PC-9 (cell line): ENCODE results near the gene KIFBP. TPM values are rescaled to one million over a fixed set of nuclear protein-coding genes. Genes with fewer than 3 reads are reported as not detected.
A peak's percentile ranks its signal among the peaks of the same experiment; 100 is the strongest.

Experiments
- BruUV-seq: library from RNA; stranded (reverse); fragments of 400-500 nt; replicated peaks from 2 replicates; lab custom pipeline; 2021; lab: Mats Ljungman, UMichigan
- CTCF ChIA-PET: fragments of 300-600 bp; sonication (Branson Sonifier 250); formaldehyde crosslinking; loops from one replicate; lab custom pipeline; 2022; ENCODE audit warnings: antibody characterized with exemption; lab: Charles Lee
- POLR2A ChIA-PET: fragments of 300-600 bp; sonication (Branson Sonifier 250); formaldehyde crosslinking; loops from one replicate; lab custom pipeline; 2022; ENCODE audit warnings: antibody characterized with exemption; ENCODE audit not compliant: unreplicated experiment; lab: Charles Lee
- DNase-seq, 2 experiments: peaks; one replicate each; pipeline versions ENCODE4 v3.0.0 to v3.0.0-alpha.2; 2015 to 2022; ENCODE audit warnings: mixed read lengths in 1 of 2
- H2AFZ ChIP-seq: fragments of 200-600 bp; sonication (generic); 2 replicates; pipeline ENCODE4 v1.8.1; 2017; ENCODE audit warnings: antibody characterized with exemption
- H3F3A ChIP-seq: fragments of 200-600 bp; sonication (generic); 2 replicates; pipeline ENCODE4 v1.8.1; 2017; ENCODE audit warnings: antibody characterized with exemption, mild to moderate bottlenecking, low read depth; ENCODE audit not compliant: insufficient read depth
- H3K27ac ChIP-seq: fragments of 200-600 bp; sonication (generic); 2 replicates; pipeline ENCODE4 v1.6.1; 2016; ENCODE audit warnings: mixed run types
- H3K27me3 ChIP-seq: fragments of 200-600 bp; sonication (generic); 2 replicates; pipeline ENCODE4 v1.6.1; 2016; ENCODE audit warnings: low read depth, mixed run types; ENCODE audit not compliant: insufficient read depth
- H3K36me3 ChIP-seq: fragments of 200-600 bp; sonication (generic); 2 replicates; pipeline ENCODE4 v1.6.1; 2016; ENCODE audit warnings: low read depth, mixed run types
- H3K4me1 ChIP-seq: fragments of 200-600 bp; sonication (generic); replicated peaks from 2 replicates; pipeline ENCODE4 v1.6.1; 2016; ENCODE audit warnings: mixed run types; ENCODE audit not compliant: insufficient read depth
- H3K4me2 ChIP-seq: fragments of 200-600 bp; sonication (generic); 2 replicates; pipeline ENCODE4 v1.6.1; 2017; ENCODE audit warnings: mixed run types
- H3K4me3 ChIP-seq: fragments of 200-600 bp; sonication (generic); 2 replicates; pipeline ENCODE4 v1.6.1; 2016; ENCODE audit warnings: mixed run types
- H3K79me2 ChIP-seq: fragments of 200-600 bp; sonication (generic); 2 replicates; pipeline ENCODE4 v1.6.1; 2017; ENCODE audit warnings: low read depth, mixed run types
- H3K9me2 ChIP-seq: fragments of 200-600 bp; sonication (generic); 2 replicates; pipeline ENCODE4 v1.8.1; 2017; ENCODE audit warnings: mild to moderate bottlenecking; ENCODE audit not compliant: insufficient read depth
- H3K9me3 ChIP-seq: fragments of 200-600 bp; sonication (generic); 2 replicates; pipeline ENCODE4 v1.8.1; 2016; ENCODE audit warnings: low read depth; ENCODE audit not compliant: insufficient read depth
- H4K20me1 ChIP-seq: fragments of 200-600 bp; sonication (generic); 2 replicates; pipeline ENCODE4 v1.8.1; 2017; ENCODE audit not compliant: insufficient read depth
- EZH2 ChIP-seq: fragments of 200-600 bp; sonication (generic); IDR thresholded peaks from 2 replicates; pipeline ENCODE4 v1.8.0; 2017; ENCODE audit warnings: antibody characterized with exemption, low read depth
- intact Hi-C: fragments of 100-400 bp; cut with micrococcal nuclease; formaldehyde crosslinking; loops from one replicate; pipeline ENCODE4 v1.10.0; 2022; ENCODE audit not compliant: unreplicated experiment
- total RNA-seq: library from RNA; stranded (reverse); gene quantifications from 2 replicates; pipeline ENCODE4 v1.2.3, GENCODE V29; 2021
- TF ChIP-seq, protein P1 (sequence below): fragments of 200-600 bp; sonication (generic); conservative IDR thresholded peaks from 2 replicates; pipeline ENCODE4 v1.6.1; 2017; ENCODE audit warnings: mixed run types, antibody characterized with exemption, mild to moderate bottlenecking, moderate library complexity

KIFBP gene
- total RNA-seq, 1 experiment from 2014 or later: 30.1 TPM

DNA sequence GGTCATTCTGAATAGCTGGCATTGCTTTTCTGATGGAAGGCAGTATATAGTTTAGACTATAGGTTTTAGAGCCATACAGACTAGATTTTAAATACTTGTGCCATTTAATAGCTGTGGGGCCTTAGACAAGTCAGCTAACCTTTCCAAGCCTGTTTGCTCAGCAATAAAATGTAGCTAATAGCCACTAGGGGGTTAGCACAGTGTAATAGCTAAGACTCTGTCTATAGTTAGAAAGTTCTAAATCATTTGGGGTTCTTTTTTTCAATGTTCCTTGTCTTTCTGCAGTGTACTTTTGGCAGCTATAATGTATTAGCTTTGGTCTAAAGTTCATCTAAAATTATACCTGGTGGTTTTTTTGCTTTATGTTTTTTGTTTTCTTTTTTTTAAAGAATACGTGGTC, 7.5 kb upstream of the KIFBP start:
- BruUV-seq: no TSS peak

DNA sequence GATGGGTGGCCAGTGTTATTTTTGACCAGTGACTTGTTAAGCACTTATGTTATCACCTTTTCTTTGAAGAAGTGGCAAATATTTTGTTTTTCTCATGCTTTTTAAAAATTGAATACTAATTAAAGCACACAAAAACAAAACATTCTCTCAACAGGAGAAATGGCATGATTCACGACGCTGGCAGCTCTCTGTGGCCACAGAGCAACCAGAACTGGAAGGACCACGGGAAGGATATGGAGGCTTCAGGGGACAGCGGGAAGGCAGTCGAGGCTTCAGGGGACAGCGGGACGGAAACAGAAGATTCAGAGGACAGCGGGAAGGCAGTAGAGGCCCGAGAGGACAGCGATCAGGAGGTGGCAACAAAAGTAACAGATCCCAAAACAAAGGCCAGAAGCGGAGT, 6.2 kb upstream of the KIFBP start:
- no TSS peak for BruUV-seq
- Histone ChIP-seq H4K20me1 (peaks cover 61% of the 10 kb centered on the region), H3K4me2 (no peak overlapping the region), H3K4me1 (no peaks in the 10 kb centered on the region), H3K27me3 (no peaks in the 10 kb centered on the region), H2AFZ (no peak overlapping the region), H3K9me3 (no peaks in the 10 kb centered on the region), H3K9me2 (no peaks in the 10 kb centered on the region), H3K79me2 (no peaks in the 10 kb centered on the region), H3K4me3 (no peak overlapping the region), H3K27ac (no peak overlapping the region), H3F3A (peaks cover 94% of the 10 kb centered on the region), H3K36me3 (peaks cover 56% of the 10 kb centered on the region)
- no peak for DNase-seq
- TF ChIP-seq, protein P1, sequence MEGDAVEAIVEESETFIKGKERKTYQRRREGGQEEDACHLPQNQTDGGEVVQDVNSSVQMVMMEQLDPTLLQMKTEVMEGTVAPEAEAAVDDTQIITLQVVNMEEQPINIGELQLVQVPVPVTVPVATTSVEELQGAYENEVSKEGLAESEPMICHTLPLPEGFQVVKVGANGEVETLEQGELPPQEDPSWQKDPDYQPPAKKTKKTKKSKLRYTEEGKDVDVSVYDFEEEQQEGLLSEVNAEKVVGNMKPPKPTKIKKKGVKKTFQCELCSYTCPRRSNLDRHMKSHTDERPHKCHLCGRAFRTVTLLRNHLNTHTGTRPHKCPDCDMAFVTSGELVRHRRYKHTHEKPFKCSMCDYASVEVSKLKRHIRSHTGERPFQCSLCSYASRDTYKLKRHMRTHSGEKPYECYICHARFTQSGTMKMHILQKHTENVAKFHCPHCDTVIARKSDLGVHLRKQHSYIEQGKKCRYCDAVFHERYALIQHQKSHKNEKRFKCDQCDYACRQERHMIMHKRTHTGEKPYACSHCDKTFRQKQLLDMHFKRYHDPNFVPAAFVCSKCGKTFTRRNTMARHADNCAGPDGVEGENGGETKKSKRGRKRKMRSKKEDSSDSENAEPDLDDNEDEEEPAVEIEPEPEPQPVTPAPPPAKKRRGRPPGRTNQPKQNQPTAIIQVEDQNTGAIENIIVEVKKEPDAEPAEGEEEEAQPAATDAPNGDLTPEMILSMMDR: no peak
- no peak for TF ChIP-seq EZH2
- ChIA-PET POLR2A (no interaction called here), CTCF (no interaction called here)
- intact Hi-C loops: no loop called here

More for the DNA sequence above, 7.5 kb upstream of the KIFBP start:
- Histone ChIP-seq H2AFZ (no peak overlapping the region), H3K4me3 (no peak overlapping the region), H3K27me3 (no peaks in the 10 kb centered on the region), H3K36me3 (peaks cover 66% of the 10 kb centered on the region), H3K9me3 (no peaks in the 10 kb centered on the region), H3K27ac (no peak overlapping the region), H3K79me2 (no peaks in the 10 kb centered on the region), H3K9me2 (no peaks in the 10 kb centered on the region), H3K4me2 (no peak overlapping the region), H3F3A (peaks cover 88% of the 10 kb centered on the region), H3K4me1 (no peaks in the 10 kb centered on the region), H4K20me1 (peaks cover 66% of the 10 kb centered on the region)
- TF ChIP-seq, protein P1: peak; percentile 42; the same call in 1 of the 2 replicates
- no peak for TF ChIP-seq EZH2
- intact Hi-C loops: no loop called here
- CTCF ChIA-PET: interaction anchor here (0.5 kb wide), 1 partner anchor 593 kb away, joined by 16 read pairs; no protein-coding TSS in a partner anchor
- DNase-seq: no peak
- POLR2A ChIA-PET: no interaction called here

DNA sequence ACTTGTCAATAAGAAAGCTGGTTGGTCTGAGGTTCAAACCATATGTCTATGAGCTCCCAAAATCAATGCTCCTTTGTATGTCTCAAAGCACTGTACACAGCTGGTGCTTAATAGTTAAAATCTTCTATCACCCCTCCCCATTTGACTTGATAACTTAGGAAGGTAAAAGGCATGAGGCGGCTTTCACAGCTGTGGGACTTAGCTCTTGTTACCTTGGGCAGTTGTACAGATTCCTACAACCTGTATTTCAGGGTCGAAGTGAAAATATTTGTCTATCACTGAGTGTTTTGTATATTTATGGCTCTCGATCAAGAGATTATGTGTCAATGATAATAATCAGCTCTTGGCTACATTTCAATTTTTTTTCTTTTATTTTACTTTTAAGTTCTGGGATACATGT, 992 bp upstream of the KIFBP start:
- peaks cover 58% of the 10 kb centered on the region for H3F3A ChIP-seq
- no peak for DNase-seq
- ChIA-PET POLR2A (interaction anchor here (0.5 kb wide), 1 partner anchor 361 kb away, joined by 7 read pairs; no protein-coding TSS in a partner anchor), CTCF (interaction anchor here (0.6 kb wide), 1 partner anchor 168 kb away, joined by 4 read pairs; no protein-coding TSS in a partner anchor)
- H3K79me2 ChIP-seq: peaks cover 36% of the 10 kb centered on the region
- TF ChIP-seq, protein P1: no peak
- no peak for TF ChIP-seq EZH2
- H3K36me3 ChIP-seq: peaks cover 20% of the 10 kb centered on the region; the same call in 1 of the 2 replicates
- H3K9me2 ChIP-seq: no peaks in the 10 kb centered on the region
- no peaks in the 10 kb centered on the region for H3K9me3 ChIP-seq
- H3K4me2 ChIP-seq: peak overlapping the region; percentile 76
- H3K4me1 ChIP-seq: peaks cover 19% of the 10 kb centered on the region
- H2AFZ ChIP-seq: no peak overlapping the region
- H3K27me3 ChIP-seq: no peaks in the 10 kb centered on the region
- H4K20me1 ChIP-seq: peaks cover 24% of the 10 kb centered on the region
- H3K4me3 ChIP-seq: no peak overlapping the region
- no TSS peak for BruUV-seq
- no peak overlapping the region for H3K27ac ChIP-seq
- intact Hi-C loops: loop anchor here (1.0 to 5.0 kb wide), 3 partner anchors 137 to 420 kb away; partner anchors contain the start of gene VPS26A
